Measurements from ENCODE around the gene ADAD2. TPM values are rescaled to one million over a fixed set of nuclear protein-coding genes. Genes with fewer than 3 reads are reported as not detected.

The ADAD2 gene
- total RNA-seq, 1 donor from 2014 or later = not detected

DNA sequence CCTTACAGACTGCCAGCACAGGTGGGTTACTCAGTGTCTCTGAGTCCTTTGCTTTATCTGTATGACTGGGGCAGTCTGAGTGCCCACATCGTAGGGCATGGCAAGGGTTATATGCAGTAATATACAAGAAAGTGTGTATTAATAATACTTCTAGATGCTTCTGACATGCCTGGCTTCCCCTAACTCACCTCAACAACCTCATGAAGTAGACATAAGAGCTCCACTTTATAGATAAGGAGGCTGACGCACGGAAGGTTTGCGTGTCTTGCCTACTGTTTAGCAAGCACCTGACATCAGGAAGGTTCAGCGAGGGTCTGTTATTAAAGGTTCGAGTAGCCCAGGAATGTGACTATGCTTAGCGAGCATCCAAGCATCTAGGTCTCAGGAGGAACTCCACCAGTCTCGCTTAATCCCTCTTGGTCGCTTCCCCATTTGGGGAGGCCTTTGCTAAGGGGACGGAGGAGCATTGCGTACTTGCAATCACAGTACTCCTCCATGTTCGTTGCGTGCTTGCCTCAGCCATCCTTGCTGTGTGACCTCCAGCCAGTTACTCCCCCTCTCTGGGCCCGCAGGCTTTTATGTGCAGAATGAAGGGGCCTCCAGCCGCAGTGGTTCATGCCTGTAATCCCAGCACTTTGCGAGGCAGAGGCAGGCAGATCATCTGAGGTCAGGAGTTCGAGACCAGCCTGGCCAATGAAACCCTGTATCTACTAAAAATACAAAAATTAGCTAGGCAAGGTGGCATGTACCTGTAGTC is 47.2 kb downstream of the ADAD2 start:
- TF ChIP-seq, protein P1, sequence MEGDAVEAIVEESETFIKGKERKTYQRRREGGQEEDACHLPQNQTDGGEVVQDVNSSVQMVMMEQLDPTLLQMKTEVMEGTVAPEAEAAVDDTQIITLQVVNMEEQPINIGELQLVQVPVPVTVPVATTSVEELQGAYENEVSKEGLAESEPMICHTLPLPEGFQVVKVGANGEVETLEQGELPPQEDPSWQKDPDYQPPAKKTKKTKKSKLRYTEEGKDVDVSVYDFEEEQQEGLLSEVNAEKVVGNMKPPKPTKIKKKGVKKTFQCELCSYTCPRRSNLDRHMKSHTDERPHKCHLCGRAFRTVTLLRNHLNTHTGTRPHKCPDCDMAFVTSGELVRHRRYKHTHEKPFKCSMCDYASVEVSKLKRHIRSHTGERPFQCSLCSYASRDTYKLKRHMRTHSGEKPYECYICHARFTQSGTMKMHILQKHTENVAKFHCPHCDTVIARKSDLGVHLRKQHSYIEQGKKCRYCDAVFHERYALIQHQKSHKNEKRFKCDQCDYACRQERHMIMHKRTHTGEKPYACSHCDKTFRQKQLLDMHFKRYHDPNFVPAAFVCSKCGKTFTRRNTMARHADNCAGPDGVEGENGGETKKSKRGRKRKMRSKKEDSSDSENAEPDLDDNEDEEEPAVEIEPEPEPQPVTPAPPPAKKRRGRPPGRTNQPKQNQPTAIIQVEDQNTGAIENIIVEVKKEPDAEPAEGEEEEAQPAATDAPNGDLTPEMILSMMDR (conservative IDR thresholded peaks at IDR 0.05) = no peak
- Mint-ChIP-seq H3K9me3 (no peaks in the 10 kb centered on the region), H3K4me1 (ENCODE audit: unreplicated experiment) (peaks cover 31% of the 10 kb centered on the region), H3K27me3 (peaks cover 34% of the 10 kb centered on the region), H3K4me3 (no peak overlapping the region), H3K36me3 (no peaks in the 10 kb centered on the region), H3K27ac (no peak overlapping the region)
- no peak for DNase-seq (ENCODE audit: extremely low spot score, unreplicated experiment)

DNA sequence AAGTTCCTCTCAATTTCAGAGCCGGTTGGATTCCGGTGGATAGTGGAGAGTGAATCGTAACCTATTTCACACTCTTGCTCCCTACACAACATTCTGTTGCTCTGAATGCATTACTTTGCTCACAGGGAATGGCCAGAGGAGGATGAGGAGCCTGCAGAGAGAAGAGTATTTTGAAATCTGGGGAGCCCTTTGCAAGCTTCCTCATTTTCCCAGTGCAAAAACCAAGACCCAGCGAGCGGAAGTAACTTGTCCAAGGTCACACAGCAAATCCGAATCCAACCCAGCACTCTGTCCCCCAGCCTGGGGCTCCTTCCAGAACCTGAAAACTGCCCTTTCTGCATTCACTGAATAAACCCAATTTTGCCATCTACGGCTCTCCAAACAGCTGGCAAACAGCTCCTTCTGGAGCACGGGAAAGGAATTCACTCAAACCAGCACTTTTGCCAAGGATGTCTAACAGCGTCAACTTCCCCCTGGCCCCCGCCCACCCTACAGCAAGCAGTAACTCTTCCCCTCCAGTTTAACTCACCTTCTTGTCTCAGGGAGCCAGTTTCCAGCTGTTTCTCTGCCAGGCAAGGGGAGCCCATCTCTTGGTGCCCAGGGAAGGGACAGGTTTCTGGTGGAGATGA is 48.3 kb downstream of the ADAD2 start:
- Mint-ChIP-seq H3K9me3 (peaks cover 8% of the 10 kb centered on the region), H3K27me3 (peaks cover 34% of the 10 kb centered on the region), H3K27ac (no peak overlapping the region), H3K4me3 (no peak overlapping the region), H3K36me3 (no peaks in the 10 kb centered on the region), H3K4me1 (ENCODE audit: unreplicated experiment) (peaks cover 31% of the 10 kb centered on the region)
- TF ChIP-seq, protein P1 (conservative IDR thresholded peaks at IDR 0.05) = no peak
- DNase-seq (ENCODE audit: extremely low spot score, unreplicated experiment) = no peak

DNA sequence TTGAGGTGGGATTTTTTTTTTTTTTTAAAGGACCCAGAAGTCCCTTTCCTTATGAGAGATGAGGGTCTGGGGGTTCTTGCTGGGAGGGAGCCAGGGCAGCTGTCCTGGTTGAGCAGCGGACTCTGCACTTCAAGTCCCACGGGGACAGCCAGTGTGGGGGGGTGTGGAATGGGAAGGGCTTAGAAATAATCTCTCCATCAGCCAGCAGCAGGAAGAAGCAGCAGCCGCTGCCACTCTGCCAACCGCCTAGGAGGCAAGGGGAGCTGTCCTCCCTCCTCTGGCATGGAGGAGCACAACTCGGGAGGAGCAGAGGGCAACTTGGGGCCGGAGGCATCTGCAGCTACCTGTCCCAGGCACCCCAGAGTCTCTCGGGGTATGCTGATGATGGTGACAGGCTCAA is 49.0 kb downstream of the ADAD2 start, which contains the start of gene KCNG4:
Gene KCNG4 (minus strand): TSS at position 104 of the 400 bp plus-strand sequence. CDS start 2,527 bp downstream, outside the sequence.
- Mint-ChIP-seq H3K4me3 (no peak within 1 kb of the TSS), H3K36me3 (no peaks in the 10 kb centered on the region), H3K9me3 (peaks cover 8% of the 10 kb centered on the region), H3K27me3 (peaks cover 32% of the 10 kb centered on the region), H3K27ac (no peak within 1 kb of the TSS), H3K4me1 (ENCODE audit: unreplicated experiment) (peaks cover 25% of the 10 kb centered on the region)
- TF ChIP-seq, protein P1 (conservative IDR thresholded peaks at IDR 0.05) = no peak
- DNase-seq (ENCODE audit: extremely low spot score, unreplicated experiment) = no peak

DNA sequence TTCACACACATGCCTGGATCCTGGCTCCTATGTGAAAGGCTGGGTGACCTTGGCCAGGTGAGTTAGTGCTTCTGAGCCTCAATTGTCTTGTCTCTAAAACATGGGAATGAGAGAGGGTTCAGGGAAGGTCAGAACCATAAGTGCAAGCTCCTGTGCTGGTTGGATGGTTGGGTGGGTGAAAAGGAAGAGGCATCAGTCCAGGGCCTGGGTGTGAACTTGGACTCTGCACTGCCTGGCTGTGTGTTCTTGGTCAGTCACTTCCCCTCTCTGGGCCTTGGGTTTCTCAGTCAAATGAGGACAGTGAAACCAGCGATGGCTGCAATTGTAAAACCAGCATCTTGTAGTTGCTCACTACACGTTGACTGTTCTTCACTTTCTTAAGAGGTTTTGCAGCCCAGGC is 49.5 kb downstream of the ADAD2 start:
- TF ChIP-seq, protein P1 (conservative IDR thresholded peaks at IDR 0.05) = no peak
- Mint-ChIP-seq H3K36me3 (no peaks in the 10 kb centered on the region), H3K27me3 (peaks cover 27% of the 10 kb centered on the region), H3K4me3 (no peak overlapping the region), H3K27ac (no peak overlapping the region), H3K4me1 (ENCODE audit: unreplicated experiment) (peaks cover 20% of the 10 kb centered on the region), H3K9me3 (peaks cover 8% of the 10 kb centered on the region)
- no peak for DNase-seq (ENCODE audit: extremely low spot score, unreplicated experiment)

DNA sequence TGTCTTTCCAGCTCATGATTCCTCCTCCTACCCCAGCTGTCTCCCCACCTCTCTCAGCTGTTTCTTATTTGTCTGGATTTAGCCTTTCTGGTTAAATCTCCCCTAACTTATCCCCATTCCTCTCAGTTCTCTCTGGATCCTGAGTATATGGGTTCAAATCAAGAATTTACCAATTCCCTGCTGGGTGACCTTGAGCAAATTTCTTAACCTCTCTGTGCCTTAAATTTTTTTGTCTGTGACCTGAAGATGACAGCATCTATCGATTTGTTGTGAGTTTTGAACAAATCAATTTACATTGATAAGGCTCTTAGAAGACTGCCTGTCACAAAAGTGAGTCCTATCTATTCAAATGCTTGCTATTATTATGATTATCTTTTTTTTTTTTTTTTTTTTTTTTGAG is 50.8 kb downstream of the ADAD2 start:
- H3K27me3 Mint-ChIP-seq = peaks cover 27% of the 10 kb centered on the region
- peaks cover 26% of the 10 kb centered on the region for H3K4me1 Mint-ChIP-seq (ENCODE audit: unreplicated experiment)
- no peaks in the 10 kb centered on the region for H3K36me3 Mint-ChIP-seq
- DNase-seq (ENCODE audit: extremely low spot score, unreplicated experiment) = no peak
- no peak overlapping the region for H3K27ac Mint-ChIP-seq
- no peak overlapping the region for H3K4me3 Mint-ChIP-seq
- TF ChIP-seq, protein P1 (conservative IDR thresholded peaks at IDR 0.05) = no peak
- peaks cover 8% of the 10 kb centered on the region for H3K9me3 Mint-ChIP-seq

Data from type B pancreatic cell (in vitro differentiated cells).